ENCODE results near the gene TMA16.
A peak's percentile ranks its signal among the peaks of the same experiment; 100 is the strongest.

TMA16 gene

DNA sequence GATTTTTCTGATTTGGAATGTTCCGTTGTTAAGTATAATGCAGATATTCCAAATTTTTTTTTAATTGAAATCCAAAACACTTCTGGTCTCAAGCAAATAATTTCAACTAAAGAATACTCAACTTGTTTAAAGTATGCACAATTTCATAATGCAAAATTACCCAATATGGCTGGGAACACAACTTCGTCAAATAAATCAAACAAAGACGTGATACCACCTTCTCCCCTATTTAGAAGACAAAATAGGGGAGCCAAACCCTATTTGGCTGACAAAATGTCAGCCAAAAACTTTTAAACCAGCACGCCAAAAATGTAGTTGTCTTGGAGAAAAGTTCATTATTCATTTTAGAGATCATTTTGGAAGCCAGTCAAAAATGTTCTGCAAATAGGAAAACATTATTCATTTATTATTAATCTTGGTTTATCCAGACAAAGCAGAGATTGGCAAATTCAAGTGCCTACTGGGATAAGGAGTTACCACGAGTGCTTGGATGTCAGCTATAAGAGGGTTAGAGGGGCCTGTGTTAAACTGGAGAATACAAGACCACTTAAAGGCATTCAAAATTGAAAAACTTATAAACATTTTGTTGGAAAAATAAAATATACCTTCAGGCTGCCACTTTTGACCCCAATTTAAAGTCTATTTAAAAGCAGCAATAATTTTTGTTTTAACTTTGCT is 17.6 kb upstream of the TMA16 start:
- H3K27ac ChIP-seq (ENCODE audit: low read depth, low read length) = no peak overlapping the region

DNA sequence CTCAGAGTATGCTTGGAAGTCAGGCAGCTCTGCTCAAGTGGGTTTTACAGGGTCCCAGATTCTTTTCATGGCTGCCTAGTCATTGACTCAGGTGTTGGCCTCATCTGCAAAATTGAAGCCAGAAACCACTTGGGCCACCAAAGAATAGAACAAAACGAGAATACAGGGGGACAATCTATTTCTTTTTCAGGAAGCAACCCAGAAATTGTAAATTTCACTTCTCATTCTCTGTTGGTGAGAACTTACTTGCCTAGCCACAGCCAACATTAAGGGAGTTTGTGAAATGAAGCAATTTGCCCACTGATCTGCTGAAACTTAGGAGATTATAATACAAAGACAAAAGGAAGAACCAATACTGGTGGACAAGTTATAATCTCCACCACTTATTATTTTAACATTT is 12.3 kb upstream of the TMA16 start:
- H3K9ac ChIP-seq (ENCODE audit: low read depth, low read length) = no peak overlapping the region
- no peak overlapping the region for H3K4me3 ChIP-seq (ENCODE audit: low read depth, low read length)
- peaks cover 5% of the 10 kb centered on the region; the same call in 1 of the 2 replicates for H3K4me1 ChIP-seq (ENCODE audit: control insufficient read depth, insufficient read depth, low read length)

More for the DNA sequence above, 17.6 kb upstream of the TMA16 start:
- no peaks in the 10 kb centered on the region for H3K4me1 ChIP-seq (ENCODE audit: control insufficient read depth, insufficient read depth, low read length)
- no peak overlapping the region for H3K9ac ChIP-seq (ENCODE audit: low read depth, low read length)
- H3K4me3 ChIP-seq (ENCODE audit: low read depth, low read length) = no peak overlapping the region
- H3K27me3 ChIP-seq (ENCODE audit: control insufficient read depth, insufficient read depth, low read length) = no peaks in the 10 kb centered on the region
- no peaks in the 10 kb centered on the region for H3K9me3 ChIP-seq (ENCODE audit: control insufficient read depth, insufficient read depth, low read length)
- no peaks in the 10 kb centered on the region for H3K36me3 ChIP-seq (ENCODE audit: control insufficient read depth, insufficient read depth, low read length)

DNA sequence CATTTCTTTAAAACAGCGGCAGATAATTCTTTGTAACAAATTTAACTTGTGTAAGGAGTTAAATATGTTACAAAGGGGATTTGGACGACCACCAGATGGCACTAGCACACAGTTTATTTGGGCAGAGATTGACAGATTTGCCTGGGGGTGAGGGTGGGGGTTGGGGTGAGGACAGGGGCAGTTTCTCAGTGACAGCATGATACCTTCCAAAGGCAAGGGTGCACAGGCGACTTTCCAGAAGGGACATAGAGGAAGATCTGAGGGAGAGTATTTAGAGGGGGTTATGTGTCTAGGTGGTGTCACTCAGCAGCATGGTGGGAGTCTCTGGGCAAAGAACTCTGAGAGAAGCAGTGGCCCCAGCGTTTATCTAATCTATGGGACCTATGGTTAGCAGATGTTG is 9.6 kb upstream of the TMA16 start:
- Histone ChIP-seq H3K4me1 (ENCODE audit: control insufficient read depth, insufficient read depth, low read length) (peaks cover 5% of the 10 kb centered on the region; the same call in 1 of the 2 replicates), H3K4me3 (ENCODE audit: low read depth, low read length) (no peak overlapping the region), H3K9me3 (ENCODE audit: control insufficient read depth, insufficient read depth, low read length) (no peaks in the 10 kb centered on the region), H3K27ac (ENCODE audit: low read depth, low read length) (no peak overlapping the region), H3K27me3 (ENCODE audit: control insufficient read depth, insufficient read depth, low read length) (no peaks in the 10 kb centered on the region), H3K9ac (ENCODE audit: low read depth, low read length) (no peak overlapping the region), H3K36me3 (ENCODE audit: control insufficient read depth, insufficient read depth, low read length) (no peaks in the 10 kb centered on the region)

More for the DNA sequence above, 12.3 kb upstream of the TMA16 start:
- no peaks in the 10 kb centered on the region for H3K9me3 ChIP-seq (ENCODE audit: control insufficient read depth, insufficient read depth, low read length)
- no peak overlapping the region for H3K27ac ChIP-seq (ENCODE audit: low read depth, low read length)
- no peaks in the 10 kb centered on the region for H3K27me3 ChIP-seq (ENCODE audit: control insufficient read depth, insufficient read depth, low read length)
- H3K36me3 ChIP-seq (ENCODE audit: control insufficient read depth, insufficient read depth, low read length) = no peaks in the 10 kb centered on the region

DNA sequence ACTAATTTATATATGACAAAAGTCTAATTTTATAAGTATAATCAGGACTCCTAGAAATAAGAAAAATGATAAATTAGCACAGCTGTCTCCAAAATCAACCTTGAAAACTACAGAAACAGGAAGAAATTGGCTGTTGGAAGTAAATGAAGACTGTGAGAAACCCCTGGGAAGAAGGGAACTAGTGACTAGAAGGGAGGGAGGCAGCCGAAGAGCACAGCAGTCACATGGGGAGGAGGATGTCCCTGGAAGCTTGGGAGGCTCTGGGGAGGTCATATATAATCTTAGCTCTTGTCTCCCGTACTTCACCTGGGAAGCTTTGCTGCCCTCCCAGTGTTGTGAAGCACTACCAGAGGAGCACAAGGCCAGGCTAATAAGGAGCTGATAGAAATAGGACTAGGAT is 8.9 kb upstream of the TMA16 start:
- no peaks in the 10 kb centered on the region for H3K27me3 ChIP-seq (ENCODE audit: control insufficient read depth, insufficient read depth, low read length)
- H3K4me3 ChIP-seq (ENCODE audit: low read depth, low read length) = no peak overlapping the region
- H3K9ac ChIP-seq (ENCODE audit: low read depth, low read length) = no peak overlapping the region
- no peaks in the 10 kb centered on the region for H3K36me3 ChIP-seq (ENCODE audit: control insufficient read depth, insufficient read depth, low read length)
- H3K9me3 ChIP-seq (ENCODE audit: control insufficient read depth, insufficient read depth, low read length) = no peaks in the 10 kb centered on the region
- H3K27ac ChIP-seq (ENCODE audit: low read depth, low read length) = no peak overlapping the region
- peaks cover 5% of the 10 kb centered on the region; the same call in 1 of the 2 replicates for H3K4me1 ChIP-seq (ENCODE audit: control insufficient read depth, insufficient read depth, low read length)

DNA sequence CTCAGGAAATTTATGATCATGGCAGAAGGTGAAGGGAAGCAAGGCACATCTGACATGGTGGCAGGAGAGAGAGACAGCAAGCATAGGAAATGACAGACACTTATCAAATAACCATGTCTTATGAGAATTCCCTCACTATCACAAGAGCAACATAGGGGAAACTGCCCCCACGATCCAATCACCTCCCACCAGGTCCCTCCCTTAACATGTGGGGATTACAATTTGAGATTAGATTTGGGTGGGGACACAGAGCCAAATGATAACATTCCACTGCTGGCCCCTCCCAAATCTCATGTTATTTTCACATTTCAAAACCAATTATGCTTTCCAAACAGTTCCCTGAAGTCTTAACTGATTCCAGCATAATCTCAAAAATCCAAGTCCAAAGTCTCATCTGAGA is 8.2 kb upstream of the TMA16 start:
- H3K9me3 ChIP-seq (ENCODE audit: control insufficient read depth, insufficient read depth, low read length) = no peaks in the 10 kb centered on the region
- no peak overlapping the region for H3K9ac ChIP-seq (ENCODE audit: low read depth, low read length)
- H3K4me3 ChIP-seq (ENCODE audit: low read depth, low read length) = no peak overlapping the region
- no peaks in the 10 kb centered on the region for H3K27me3 ChIP-seq (ENCODE audit: control insufficient read depth, insufficient read depth, low read length)
- peaks cover 5% of the 10 kb centered on the region; the same call in 1 of the 2 replicates for H3K4me1 ChIP-seq (ENCODE audit: control insufficient read depth, insufficient read depth, low read length)
- H3K27ac ChIP-seq (ENCODE audit: low read depth, low read length) = no peak overlapping the region
- no peaks in the 10 kb centered on the region for H3K36me3 ChIP-seq (ENCODE audit: control insufficient read depth, insufficient read depth, low read length)

DNA sequence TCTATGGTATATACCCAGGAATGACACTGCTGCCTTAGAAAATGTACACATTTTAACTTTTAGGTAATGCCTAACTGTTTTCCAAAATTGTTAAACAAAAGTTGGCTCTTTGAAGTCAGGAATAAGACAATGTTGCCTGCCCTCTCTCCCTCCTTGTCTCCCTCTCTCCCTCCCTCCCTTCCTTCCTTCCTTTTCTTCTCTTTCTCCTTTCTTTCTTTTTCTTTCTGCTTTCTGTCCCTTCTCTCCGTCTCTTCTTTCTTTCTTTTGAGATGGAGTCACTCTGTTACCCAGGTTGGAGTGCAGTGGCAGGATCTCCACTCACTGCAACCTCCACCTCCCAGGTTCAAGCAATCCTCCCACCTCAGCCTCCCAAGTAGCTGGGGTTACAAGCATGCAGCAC is 4.6 kb upstream of the TMA16 start:
- Histone ChIP-seq H3K27ac (ENCODE audit: low read depth, low read length) (no peak overlapping the region), H3K27me3 (ENCODE audit: control insufficient read depth, insufficient read depth, low read length) (no peaks in the 10 kb centered on the region), H3K9ac (ENCODE audit: low read depth, low read length) (no peak overlapping the region), H3K4me3 (ENCODE audit: low read depth, low read length) (no peak overlapping the region), H3K9me3 (ENCODE audit: control insufficient read depth, insufficient read depth, low read length) (no peaks in the 10 kb centered on the region), H3K36me3 (ENCODE audit: control insufficient read depth, insufficient read depth, low read length) (no peaks in the 10 kb centered on the region), H3K4me1 (ENCODE audit: control insufficient read depth, insufficient read depth, low read length) (peaks cover 10% of the 10 kb centered on the region)

DNA sequence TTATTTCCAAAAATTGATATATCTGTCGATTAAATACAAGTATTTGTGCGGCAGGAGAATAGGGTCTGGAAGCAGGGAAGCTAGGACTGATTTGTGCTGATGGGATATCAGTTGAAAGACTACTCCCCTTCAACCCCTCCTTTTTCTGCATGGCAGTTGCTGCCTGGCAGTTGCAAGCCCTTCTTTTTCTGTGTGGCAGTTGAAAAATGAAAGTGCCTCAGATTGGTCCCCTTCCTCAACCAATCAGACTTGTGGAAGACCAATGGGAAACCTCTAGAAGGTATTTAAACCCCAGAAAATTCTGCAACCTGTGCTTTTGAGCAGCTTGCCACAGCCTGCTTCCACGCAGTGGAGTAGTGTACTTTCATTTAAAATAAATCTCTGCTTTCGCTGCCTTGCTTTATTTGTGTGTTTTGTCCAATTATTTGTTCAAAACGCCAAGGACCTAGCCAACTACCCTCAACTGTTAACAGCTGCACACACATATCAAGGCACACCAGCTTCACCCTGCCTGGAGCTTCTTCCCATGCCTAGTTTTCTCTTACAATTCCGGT is 1.5 kb upstream of the TMA16 start:
- H3K9ac ChIP-seq (ENCODE audit: low read depth, low read length) = no peak overlapping the region
- H3K4me1 ChIP-seq (ENCODE audit: control insufficient read depth, insufficient read depth, low read length) = peaks cover 13% of the 10 kb centered on the region; the same call in 1 of the 2 replicates
- no peaks in the 10 kb centered on the region for H3K27me3 ChIP-seq (ENCODE audit: control insufficient read depth, insufficient read depth, low read length)
- no peaks in the 10 kb centered on the region for H3K9me3 ChIP-seq (ENCODE audit: control insufficient read depth, insufficient read depth, low read length)
- H3K4me3 ChIP-seq (ENCODE audit: low read depth, low read length) = no peak overlapping the region
- peaks cover 14% of the 10 kb centered on the region; the same call in 1 of the 2 replicates for H3K36me3 ChIP-seq (ENCODE audit: control insufficient read depth, insufficient read depth, low read length)
- no peak overlapping the region for H3K27ac ChIP-seq (ENCODE audit: low read depth, low read length)

DNA sequence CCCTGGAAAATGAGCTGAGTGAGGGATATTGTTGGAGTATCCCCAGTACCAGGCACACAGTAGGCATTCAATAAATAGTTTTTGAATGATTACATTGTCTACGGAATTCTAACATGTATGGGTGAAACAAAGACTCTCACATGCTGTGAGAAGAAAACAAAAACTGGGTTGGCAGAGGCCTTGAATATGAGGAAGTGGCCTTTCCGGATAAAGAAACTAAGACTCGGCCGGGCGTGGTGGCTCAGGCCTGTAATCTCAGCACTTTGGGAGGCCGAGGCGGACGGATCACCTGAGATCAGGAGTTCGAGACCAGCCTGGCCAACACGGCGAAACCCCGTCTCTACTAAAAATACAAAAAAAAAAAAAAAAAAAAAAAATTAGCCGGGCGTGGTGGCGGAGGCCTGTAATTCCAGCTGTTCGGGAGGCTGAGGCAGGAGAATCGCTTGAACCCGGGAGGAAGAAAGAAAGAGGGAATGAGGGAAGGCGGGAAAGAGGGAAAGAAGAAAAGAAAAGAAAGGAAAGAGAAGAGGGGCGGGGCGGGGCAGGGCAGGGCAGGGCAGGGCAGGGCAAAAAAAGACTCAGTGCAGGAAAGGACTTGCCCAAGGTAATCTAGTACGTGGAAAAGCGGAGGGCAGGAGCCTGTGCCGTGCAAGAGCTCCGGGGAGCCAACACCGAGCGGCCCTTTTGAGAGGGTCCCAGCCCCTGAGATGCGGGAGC is 689 bp upstream of the TMA16 start:
- Histone ChIP-seq H3K9me3 (ENCODE audit: control insufficient read depth, insufficient read depth, low read length) (no peaks in the 10 kb centered on the region), H3K4me3 (ENCODE audit: low read depth, low read length) (peak overlapping the region; percentile 87), H3K36me3 (ENCODE audit: control insufficient read depth, insufficient read depth, low read length) (peaks cover 14% of the 10 kb centered on the region; the same call in 1 of the 2 replicates), H3K27me3 (ENCODE audit: control insufficient read depth, insufficient read depth, low read length) (no peaks in the 10 kb centered on the region), H3K27ac (ENCODE audit: low read depth, low read length) (peak overlapping the region; percentile 98), H3K9ac (ENCODE audit: low read depth, low read length) (peak overlapping the region; percentile 97), H3K4me1 (ENCODE audit: control insufficient read depth, insufficient read depth, low read length) (peaks cover 13% of the 10 kb centered on the region; the same call in 1 of the 2 replicates)

DNA sequence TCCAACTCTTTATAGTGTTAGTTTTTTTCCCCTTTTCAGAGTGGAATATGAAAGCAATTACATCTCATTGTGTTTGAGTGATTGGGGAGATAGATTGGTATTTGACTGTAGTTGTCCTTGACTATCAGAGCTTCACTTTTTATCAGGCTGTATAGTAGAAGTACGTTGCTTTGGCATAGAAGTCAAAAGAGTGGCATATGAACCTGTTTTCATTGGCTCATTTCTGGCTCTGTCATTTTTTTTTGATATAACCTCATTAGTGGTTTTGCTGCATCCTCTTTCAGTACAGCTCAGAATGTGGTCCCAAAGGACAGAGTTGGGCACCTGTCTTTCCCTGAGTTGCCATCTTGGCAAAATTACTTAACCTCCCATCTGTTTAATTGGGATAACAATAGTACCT is 1.4 kb downstream of the TMA16 start:
- no peaks in the 10 kb centered on the region for H3K9me3 ChIP-seq (ENCODE audit: control insufficient read depth, insufficient read depth, low read length)
- peaks cover 14% of the 10 kb centered on the region; the same call in 1 of the 2 replicates for H3K36me3 ChIP-seq (ENCODE audit: control insufficient read depth, insufficient read depth, low read length)
- H3K4me3 ChIP-seq (ENCODE audit: low read depth, low read length) = peak overlapping the region; percentile 87
- peak overlapping the region; percentile 97 for H3K9ac ChIP-seq (ENCODE audit: low read depth, low read length)
- H3K27ac ChIP-seq (ENCODE audit: low read depth, low read length) = no peak overlapping the region
- H3K27me3 ChIP-seq (ENCODE audit: control insufficient read depth, insufficient read depth, low read length) = no peaks in the 10 kb centered on the region
- peaks cover 16% of the 10 kb centered on the region; the same call in 1 of the 2 replicates for H3K4me1 ChIP-seq (ENCODE audit: control insufficient read depth, insufficient read depth, low read length)

DNA sequence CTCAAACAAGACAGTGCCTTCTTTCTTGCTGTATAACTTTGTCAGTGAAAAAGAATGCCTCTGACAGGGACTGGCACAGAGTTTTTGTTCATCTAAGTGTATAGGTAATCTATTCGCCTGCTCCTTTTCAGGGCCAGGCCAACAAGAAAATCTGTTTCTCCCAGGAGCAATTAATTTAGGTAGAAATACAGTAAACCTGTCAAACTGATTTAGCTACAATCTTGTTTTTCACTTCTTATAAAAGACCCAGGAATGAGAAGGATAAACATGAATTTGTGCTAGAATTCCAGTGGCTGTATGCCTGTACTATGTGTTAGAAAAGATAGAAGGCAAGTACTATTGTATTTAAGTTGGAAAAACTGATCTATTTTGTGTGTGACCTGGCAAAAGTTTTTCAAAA is 6.1 kb downstream of the TMA16 start:
- no peak overlapping the region for H3K9ac ChIP-seq (ENCODE audit: low read depth, low read length)
- H3K4me1 ChIP-seq (ENCODE audit: control insufficient read depth, insufficient read depth, low read length) = peaks cover 10% of the 10 kb centered on the region; the same call in 1 of the 2 replicates
- no peaks in the 10 kb centered on the region for H3K27me3 ChIP-seq (ENCODE audit: control insufficient read depth, insufficient read depth, low read length)
- no peak overlapping the region for H3K27ac ChIP-seq (ENCODE audit: low read depth, low read length)
- peaks cover 14% of the 10 kb centered on the region; the same call in 1 of the 2 replicates for H3K36me3 ChIP-seq (ENCODE audit: control insufficient read depth, insufficient read depth, low read length)
- H3K9me3 ChIP-seq (ENCODE audit: control insufficient read depth, insufficient read depth, low read length) = no peaks in the 10 kb centered on the region
- no peak overlapping the region for H3K4me3 ChIP-seq (ENCODE audit: low read depth, low read length)

DNA sequence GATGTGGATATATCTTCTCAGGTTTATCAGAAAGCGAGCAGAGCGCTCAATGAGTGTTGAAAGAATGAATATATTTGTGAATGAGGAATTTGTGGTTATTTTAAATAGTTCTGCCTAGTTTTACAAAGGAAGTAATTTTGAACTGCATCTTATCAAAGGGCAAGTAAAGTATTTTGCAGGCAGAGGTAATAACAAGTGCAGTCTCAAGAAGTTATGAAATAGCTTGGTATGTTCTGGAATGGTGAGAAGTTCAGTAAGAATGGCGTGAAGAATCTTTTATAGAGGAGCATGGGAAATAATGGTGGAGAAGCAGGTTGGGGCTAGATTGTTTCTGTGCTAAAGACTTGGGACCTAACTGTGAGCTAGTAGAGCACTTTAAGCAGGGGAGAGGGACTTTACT is 10.9 kb downstream of the TMA16 start:
- no peak overlapping the region for H3K27ac ChIP-seq (ENCODE audit: low read depth, low read length)
- no peak overlapping the region for H3K9ac ChIP-seq (ENCODE audit: low read depth, low read length)
- no peaks in the 10 kb centered on the region; the same call in 1 of the 2 replicates for H3K4me1 ChIP-seq (ENCODE audit: control insufficient read depth, insufficient read depth, low read length)
- no peaks in the 10 kb centered on the region for H3K9me3 ChIP-seq (ENCODE audit: control insufficient read depth, insufficient read depth, low read length)
- no peaks in the 10 kb centered on the region for H3K27me3 ChIP-seq (ENCODE audit: control insufficient read depth, insufficient read depth, low read length)
- H3K36me3 ChIP-seq (ENCODE audit: control insufficient read depth, insufficient read depth, low read length) = peaks cover 37% of the 10 kb centered on the region
- no peak overlapping the region for H3K4me3 ChIP-seq (ENCODE audit: low read depth, low read length)

Measured in HUES48 (cell line).